ENCODE data around the gene SFRP5.

SFRP5 gene
- total RNA-seq: 0 reads per million in 3 experiments

GRCh38 chr10:97771913-97772823 is at the start of gene SFRP5:
Gene SFRP5 (minus strand): TSS chr10:97771999. CDS start chr10:97771833, 166 bp downstream.
- no peak for DNase-seq

- no peak for DNase-seq
Measured at GRCh38 chr10:97820096-97820704, 48.4 kb upstream of the SFRP5 start.

- no peak for DNase-seq
Measured at GRCh38 chr10:97818572-97818971, 46.8 kb upstream of the SFRP5 start.

- no peak for DNase-seq
Measured at GRCh38 chr10:97816609-97817008, 44.8 kb upstream of the SFRP5 start.

GRCh38 chr10:97814996-97815395 is 43.2 kb upstream of the SFRP5 start:
- no peak for DNase-seq

- no peak for DNase-seq
Measured at GRCh38 chr10:97813311-97813710, 41.5 kb upstream of the SFRP5 start.

- no peak for DNase-seq
Measured at GRCh38 chr10:97812696-97813095, 40.9 kb upstream of the SFRP5 start.

- DNase-seq: no peak
Measured at GRCh38 chr10:97811958-97812357, 40.2 kb upstream of the SFRP5 start.

GRCh38 chr10:97810446-97810845 is 38.6 kb upstream of the SFRP5 start:
- DNase-seq: no peak

GRCh38 chr10:97805949-97806348 is 34.1 kb upstream of the SFRP5 start:
- DNase-seq: no peak

- DNase-seq: no peak
Measured at GRCh38 chr10:97805096-97805884, 33.5 kb upstream of the SFRP5 start.

GRCh38 chr10:97801422-97801821 is 29.6 kb upstream of the SFRP5 start:
- no peak for DNase-seq

- DNase-seq: no peak
Measured at GRCh38 chr10:97800474-97800873, 28.7 kb upstream of the SFRP5 start.

GRCh38 chr10:97798958-97799610 is 27.3 kb upstream of the SFRP5 start:
- DNase-seq: no peak

- DNase-seq: peak; percentile 40
Measured at GRCh38 chr10:97796651-97797050, 24.9 kb upstream of the SFRP5 start.

GRCh38 chr10:97795886-97796285 is 24.1 kb upstream of the SFRP5 start:
- no peak for DNase-seq

GRCh38 chr10:97791824-97792721 is 20.3 kb upstream of the SFRP5 start:
- DNase-seq: peak; percentile 64

- no peak for DNase-seq
Measured at GRCh38 chr10:97789770-97790397, 18.1 kb upstream of the SFRP5 start.

- no peak for DNase-seq
Measured at GRCh38 chr10:97788552-97789442, 17.0 kb upstream of the SFRP5 start.

GRCh38 chr10:97785731-97786130 is 13.9 kb upstream of the SFRP5 start:
- no peak for DNase-seq
